NCI-H510A (cell line): ENCODE data around the gene NEO1.
A peak's percentile ranks its signal among the peaks of the same experiment; 100 is the strongest.

Experiments used
- DNase-seq: peaks from one replicate; lab custom pipeline; 2025; lab: John Stamatoyannopoulos, UW

NEO1 gene, protein sequence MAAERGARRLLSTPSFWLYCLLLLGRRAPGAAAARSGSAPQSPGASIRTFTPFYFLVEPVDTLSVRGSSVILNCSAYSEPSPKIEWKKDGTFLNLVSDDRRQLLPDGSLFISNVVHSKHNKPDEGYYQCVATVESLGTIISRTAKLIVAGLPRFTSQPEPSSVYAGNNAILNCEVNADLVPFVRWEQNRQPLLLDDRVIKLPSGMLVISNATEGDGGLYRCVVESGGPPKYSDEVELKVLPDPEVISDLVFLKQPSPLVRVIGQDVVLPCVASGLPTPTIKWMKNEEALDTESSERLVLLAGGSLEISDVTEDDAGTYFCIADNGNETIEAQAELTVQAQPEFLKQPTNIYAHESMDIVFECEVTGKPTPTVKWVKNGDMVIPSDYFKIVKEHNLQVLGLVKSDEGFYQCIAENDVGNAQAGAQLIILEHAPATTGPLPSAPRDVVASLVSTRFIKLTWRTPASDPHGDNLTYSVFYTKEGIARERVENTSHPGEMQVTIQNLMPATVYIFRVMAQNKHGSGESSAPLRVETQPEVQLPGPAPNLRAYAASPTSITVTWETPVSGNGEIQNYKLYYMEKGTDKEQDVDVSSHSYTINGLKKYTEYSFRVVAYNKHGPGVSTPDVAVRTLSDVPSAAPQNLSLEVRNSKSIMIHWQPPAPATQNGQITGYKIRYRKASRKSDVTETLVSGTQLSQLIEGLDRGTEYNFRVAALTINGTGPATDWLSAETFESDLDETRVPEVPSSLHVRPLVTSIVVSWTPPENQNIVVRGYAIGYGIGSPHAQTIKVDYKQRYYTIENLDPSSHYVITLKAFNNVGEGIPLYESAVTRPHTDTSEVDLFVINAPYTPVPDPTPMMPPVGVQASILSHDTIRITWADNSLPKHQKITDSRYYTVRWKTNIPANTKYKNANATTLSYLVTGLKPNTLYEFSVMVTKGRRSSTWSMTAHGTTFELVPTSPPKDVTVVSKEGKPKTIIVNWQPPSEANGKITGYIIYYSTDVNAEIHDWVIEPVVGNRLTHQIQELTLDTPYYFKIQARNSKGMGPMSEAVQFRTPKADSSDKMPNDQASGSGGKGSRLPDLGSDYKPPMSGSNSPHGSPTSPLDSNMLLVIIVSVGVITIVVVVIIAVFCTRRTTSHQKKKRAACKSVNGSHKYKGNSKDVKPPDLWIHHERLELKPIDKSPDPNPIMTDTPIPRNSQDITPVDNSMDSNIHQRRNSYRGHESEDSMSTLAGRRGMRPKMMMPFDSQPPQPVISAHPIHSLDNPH (N-terminal part only)

GRCh38 chr15:73051807-73052652 is at the start of gene NEO1:
Gene NEO1 (plus strand): TSS chr15:73052463. CDS start chr15:73052676, 213 bp downstream.
- peak; percentile 71 for DNase-seq

- no peak for DNase-seq
Observed at GRCh38 chr15:73004462-73004861, 47.8 kb upstream of the NEO1 start.

DNA sequence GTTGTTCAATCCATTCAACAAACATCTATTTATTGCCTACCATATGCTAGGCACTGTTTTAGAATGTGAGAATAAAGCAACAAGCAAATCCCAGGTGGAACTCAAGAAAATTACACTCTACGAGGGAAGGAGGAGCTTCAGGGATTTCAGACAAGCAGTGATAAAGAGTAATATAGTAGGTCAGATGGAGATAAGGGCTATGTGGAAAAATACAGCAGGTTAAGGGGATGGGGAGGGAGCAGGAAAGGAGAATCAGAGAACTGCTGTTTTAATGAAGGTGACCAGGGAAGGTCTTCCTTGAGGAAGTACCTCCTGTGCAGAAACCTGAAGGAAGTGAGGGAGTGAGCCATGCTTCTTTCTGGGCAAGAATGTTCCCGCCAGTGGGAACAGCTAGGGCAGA is 47.2 kb upstream of the NEO1 start:
- no peak for DNase-seq

- no peak for DNase-seq
Observed at GRCh38 chr15:73005446-73005845, 46.8 kb upstream of the NEO1 start.

DNA sequence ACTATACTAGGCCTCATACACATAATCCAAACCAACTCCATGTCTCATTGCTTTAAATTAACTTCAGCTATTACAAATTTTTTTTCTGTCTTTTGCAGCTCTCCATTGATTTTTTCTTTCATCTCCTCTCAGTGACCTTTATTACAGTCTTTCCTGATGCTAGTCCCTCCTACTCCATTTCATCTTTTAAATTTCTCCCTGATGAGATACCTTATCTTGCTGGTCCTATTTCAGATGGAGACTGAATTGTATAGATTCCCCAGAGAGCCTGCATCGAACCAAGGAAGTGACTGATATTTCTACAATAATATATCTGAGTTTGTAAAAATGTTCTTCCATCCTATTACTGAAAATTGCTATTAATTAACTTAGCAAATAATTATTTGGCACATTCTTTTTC is 45.7 kb upstream of the NEO1 start:
- no peak for DNase-seq

DNA sequence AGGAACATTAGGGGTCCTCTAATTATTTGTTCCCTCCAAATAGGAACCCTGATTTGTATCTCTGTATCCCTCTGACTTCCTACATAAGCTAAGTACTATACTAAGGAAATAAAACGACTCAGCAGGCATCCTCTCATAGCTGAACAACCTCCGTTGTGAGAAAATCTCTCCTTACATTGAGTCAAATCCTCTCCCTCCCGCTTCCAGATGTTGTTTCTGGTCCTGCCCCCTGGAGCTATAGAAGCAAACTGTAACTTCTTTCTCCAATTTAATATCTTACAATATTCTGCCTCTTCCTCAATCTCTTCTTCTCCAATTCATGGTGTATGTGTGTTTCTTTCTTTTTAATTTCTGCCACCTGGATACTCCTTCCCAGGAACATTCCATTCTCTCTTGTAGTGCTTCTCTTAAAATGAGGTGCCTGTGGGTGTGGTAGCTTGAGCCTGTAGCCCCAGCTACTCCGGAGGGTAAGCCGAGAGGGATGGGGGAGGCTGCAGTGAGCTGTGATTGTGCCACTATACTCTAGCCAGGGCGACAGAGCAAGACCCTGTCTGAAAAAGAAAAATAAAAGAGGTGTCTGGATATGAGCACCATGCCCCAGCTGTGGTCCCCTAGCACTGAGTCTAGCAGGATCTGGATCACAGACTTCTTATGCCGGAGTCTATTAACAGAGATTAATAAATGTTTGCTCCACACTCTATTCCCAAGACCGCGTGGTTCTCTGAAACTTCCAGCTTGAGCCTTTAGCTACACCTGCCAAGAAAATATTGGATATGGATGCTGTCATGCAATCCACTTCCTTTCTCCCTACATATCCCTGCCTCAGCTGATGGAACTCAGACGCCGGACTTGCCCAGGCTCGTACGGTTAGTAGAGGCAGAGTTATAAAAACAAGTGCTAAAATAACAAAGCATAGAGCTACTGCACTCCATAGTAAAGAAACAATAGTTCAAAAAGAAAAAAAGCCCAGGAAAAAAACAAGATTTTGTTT is 42.9 kb upstream of the NEO1 start:
- no peak for DNase-seq

- DNase-seq: no peak
Observed at GRCh38 chr15:73010154-73011152, 41.8 kb upstream of the NEO1 start.

GRCh38 chr15:73014904-73015303 is 37.4 kb upstream of the NEO1 start:
- no peak for DNase-seq

DNA sequence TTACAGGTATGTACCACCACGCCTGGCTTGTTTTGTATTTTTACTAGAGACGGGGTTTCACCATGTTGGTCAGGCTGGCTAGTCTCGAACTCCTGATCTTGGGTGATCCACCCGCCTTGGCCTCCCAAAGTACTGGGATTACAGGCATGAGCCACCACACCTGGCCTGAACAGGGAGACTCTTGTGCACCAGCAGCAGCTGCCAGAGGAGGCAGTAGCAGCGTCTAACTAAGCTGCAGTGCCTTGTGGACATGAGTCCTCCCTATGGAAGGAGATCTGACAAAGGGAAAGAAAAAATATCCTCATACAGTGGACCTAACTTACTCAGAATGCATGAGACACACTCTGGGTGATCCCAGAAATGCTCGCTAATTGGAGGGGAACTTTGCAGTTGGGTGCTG is 36.8 kb upstream of the NEO1 start:
- no peak for DNase-seq

- no peak for DNase-seq
Observed at GRCh38 chr15:73017987-73018386, 34.3 kb upstream of the NEO1 start.

DNA sequence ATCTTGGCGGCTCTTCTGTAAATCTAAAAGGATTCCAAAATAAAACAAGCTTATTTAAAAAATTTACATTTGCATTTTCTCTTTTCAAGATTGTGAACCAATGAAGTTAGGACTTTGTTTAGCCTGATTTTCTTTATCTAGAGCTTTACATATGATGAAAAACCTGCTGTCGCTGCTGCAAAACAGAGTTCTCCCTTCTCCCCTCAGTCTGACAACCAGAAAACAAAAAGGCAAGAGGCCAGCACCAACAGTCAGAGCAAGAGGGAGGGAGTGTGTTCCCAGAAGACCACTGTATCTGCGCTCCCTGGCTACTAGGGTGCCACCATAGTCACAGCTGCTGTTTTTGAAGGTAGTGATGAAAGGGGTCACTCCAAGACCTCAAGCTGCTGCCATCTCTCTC is 33.1 kb upstream of the NEO1 start:
- no peak for DNase-seq

- no peak for DNase-seq
Observed at GRCh38 chr15:73019601-73020146, 32.6 kb upstream of the NEO1 start.

DNA sequence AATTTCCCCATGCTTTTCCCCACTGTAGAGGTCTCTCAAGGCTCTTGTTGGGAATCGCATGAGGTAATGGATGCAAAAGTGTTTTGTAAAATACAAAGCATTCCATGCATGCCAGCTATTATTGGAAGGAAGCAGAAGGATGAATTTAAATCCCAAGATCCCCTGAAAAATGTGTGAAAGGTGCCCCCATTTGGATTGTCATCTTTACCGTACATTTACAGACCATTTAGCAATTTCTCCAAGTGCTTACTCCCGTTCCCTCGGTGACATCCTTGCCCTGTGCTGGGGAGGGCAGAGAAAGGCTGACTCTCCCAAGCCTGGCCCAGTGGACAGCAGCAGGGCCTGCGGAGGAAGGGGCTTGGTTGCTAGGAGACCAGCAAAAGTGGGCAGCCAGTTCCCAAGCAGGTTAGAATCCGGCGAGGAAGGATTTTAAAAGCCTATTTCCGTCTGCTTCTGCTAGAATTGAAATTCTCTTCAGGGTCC is 31.1 kb upstream of the NEO1 start:
- DNase-seq: no peak

GRCh38 chr15:73022161-73022560 is 30.1 kb upstream of the NEO1 start:
- DNase-seq: no peak

DNA sequence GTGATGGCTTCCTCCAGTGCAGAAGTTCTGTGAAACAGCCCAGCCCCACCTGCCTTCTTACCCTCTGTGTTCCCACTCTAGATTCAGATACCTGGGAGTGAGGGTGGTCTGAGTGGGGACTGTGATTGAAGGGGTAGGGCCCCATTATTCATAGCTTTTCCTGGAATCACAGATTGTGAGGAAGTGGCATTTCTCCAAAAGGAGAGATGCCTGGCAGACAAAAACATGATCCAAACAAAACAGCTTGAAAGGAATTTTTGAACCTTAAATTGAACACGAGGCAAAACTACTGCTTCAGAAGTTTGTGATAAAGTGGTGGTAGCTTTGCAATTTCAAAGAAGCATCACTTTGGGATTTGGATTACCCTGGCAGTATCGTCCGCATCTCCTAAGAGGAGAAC is 29.2 kb upstream of the NEO1 start:
- DNase-seq: no peak

- DNase-seq: no peak
Observed at GRCh38 chr15:73024168-73024567, 28.1 kb upstream of the NEO1 start.

DNA sequence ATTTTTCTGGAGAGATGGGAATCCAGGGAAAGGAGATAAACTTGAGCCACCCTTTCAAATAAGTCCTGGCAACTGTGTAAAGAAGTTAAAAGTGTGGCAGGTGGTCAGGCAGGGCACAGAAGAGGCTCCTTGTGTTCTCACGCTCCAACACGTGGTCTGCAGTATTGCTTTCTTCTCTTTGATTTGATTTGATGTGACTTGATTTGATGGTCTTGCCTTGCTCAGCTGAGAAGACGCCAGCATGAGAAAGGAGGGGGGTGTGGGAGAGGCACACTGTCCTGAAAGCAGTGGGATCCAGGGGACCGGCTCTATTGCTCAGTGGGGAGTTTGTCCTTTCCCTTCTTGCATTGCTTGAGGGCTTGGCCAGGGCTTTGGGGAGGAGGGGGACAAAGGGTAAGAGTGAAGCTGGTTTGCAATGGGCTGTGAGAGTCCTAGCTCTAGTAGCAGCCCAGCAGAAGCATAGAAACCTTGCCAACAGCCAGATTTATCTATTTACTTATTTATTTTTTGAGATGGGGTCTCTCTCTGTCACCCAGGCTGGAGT is 25.7 kb upstream of the NEO1 start:
- DNase-seq: no peak

- DNase-seq: no peak
Observed at GRCh38 chr15:73028031-73028430, 24.2 kb upstream of the NEO1 start.
